HUES6 (cell line): ENCODE measurements around the gene ZNRF3.

Experiments used
- H3K27ac ChIP-seq: 2 replicates; pipeline ENCODE4 v1.7.0; 2013; ENCODE audit warnings: low read depth, mild to moderate bottlenecking, low read length, inconsistent platforms
- H3K27me3 ChIP-seq: 2 replicates; pipeline ENCODE4 v1.6.1; 2013; ENCODE audit warnings: low read length; ENCODE audit not compliant: control insufficient read depth, insufficient read depth
- H3K36me3 ChIP-seq: 2 replicates; pipeline ENCODE4 v1.6.1; 2013; ENCODE audit warnings: low read length; ENCODE audit not compliant: control insufficient read depth, insufficient read depth
- H3K4me1 ChIP-seq: 2 replicates; pipeline ENCODE4 v1.6.1; 2013; ENCODE audit warnings: low read length; ENCODE audit not compliant: control insufficient read depth, insufficient read depth
- H3K4me3 ChIP-seq: 2 replicates; pipeline ENCODE4 v1.5.1; 2013; ENCODE audit warnings: low read depth, low read length
- H3K9ac ChIP-seq: one replicate; pipeline ENCODE4 v1.6.1; 2013; ENCODE audit warnings: mild to moderate bottlenecking, low read length
- H3K9me3 ChIP-seq: 2 replicates; pipeline ENCODE4 v1.6.1; 2013; ENCODE audit warnings: low read depth, low read length; ENCODE audit not compliant: control insufficient read depth, insufficient read depth

Gene ZNRF3

GRCh38 chr22:29072193-29072978, 189.0 kb downstream of the ZNRF3 start:
- H3K9ac ChIP-seq = no peak overlapping the region
- peaks cover 48% of the 10 kb centered on the region for H3K27me3 ChIP-seq
- no peaks in the 10 kb centered on the region for H3K9me3 ChIP-seq
- H3K4me1 ChIP-seq = peaks cover 12% of the 10 kb centered on the region
- peak overlapping the region; percentile 54 for H3K4me3 ChIP-seq
- H3K36me3 ChIP-seq = no peaks in the 10 kb centered on the region
- H3K27ac ChIP-seq = no peak overlapping the region

GRCh38 chr22:29072979-29073617, 189.7 kb downstream of the ZNRF3 start, which contains the start of gene KREMEN1:
Gene KREMEN1 (plus strand): TSS chr22:29073035. CDS start chr22:29073131, 96 bp downstream.
- Histone ChIP-seq H3K4me1 (peaks cover 12% of the 10 kb centered on the region), H3K27me3 (peaks cover 48% of the 10 kb centered on the region), H3K9ac (peak within 1 kb of the TSS; percentile 48), H3K4me3 (peak within 1 kb of the TSS; percentile 70), H3K27ac (no peak within 1 kb of the TSS), H3K9me3 (no peaks in the 10 kb centered on the region), H3K36me3 (no peaks in the 10 kb centered on the region)

DNA sequence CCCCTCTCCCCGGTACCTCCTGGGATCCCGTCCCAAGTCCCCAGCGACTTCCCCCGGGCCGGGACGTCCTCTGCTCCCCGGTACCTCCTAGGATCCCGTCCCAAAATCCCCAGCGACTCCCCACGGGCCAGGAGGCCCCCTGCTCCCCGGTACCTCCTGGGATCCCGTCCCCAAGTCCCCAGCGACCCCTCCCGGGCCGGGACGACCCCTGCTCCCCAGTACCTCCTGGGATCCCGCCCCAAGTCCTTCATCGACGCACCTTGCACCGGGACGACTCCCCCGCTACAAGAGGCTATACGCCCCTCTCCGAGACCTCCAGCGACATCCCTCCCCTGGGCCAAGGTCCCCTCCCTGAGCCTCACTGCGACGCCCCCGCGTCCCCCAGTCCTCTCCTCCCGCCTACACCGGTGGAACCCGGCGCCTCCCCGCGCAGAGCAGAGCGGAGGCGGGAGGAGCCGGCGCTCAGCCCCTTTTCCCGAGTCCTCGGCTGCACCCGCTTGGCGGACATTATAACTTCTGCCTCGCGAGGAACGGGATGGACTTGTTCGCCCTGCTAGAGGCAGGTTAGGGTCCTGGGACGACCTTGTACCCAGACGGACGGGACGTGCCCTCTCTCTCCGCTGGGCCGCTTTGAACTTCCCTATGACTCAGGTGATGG, 190.4 kb downstream of the ZNRF3 start:
- Histone ChIP-seq H3K4me3 (peak overlapping the region; percentile 70), H3K9ac (peak overlapping the region; percentile 31), H3K27ac (no peak overlapping the region), H3K36me3 (no peaks in the 10 kb centered on the region), H3K27me3 (peaks cover 48% of the 10 kb centered on the region), H3K9me3 (no peaks in the 10 kb centered on the region), H3K4me1 (peaks cover 12% of the 10 kb centered on the region)

DNA sequence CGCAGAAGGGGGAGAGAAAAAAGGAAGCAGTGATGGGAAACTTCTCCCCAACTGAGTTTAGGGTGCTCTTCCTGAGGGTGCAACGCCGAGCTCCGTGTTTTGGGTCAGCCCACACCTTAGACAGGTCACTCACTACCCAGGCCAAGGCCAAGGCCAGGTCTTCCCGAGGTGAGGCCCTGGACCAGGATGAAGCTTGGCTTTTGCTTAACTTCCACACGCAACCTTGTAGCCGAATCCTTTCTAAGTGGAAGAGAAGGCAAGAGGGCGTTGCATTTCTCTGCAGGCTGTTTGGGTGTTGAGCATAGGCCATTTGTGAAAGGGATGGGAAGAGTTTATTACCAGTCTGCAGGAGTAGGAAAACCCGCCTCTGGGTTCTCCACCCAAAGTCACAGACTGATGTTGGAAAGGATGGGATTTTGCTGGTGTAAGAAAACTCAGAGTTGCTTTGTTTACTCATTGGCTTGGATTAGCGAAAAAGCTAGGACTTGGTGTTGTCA, 191.0 kb downstream of the ZNRF3 start:
- H3K27ac ChIP-seq = no peak overlapping the region
- H3K4me1 ChIP-seq = peaks cover 12% of the 10 kb centered on the region
- no peak overlapping the region for H3K9ac ChIP-seq
- no peaks in the 10 kb centered on the region for H3K36me3 ChIP-seq
- H3K4me3 ChIP-seq = peak overlapping the region; percentile 70
- H3K27me3 ChIP-seq = peaks cover 48% of the 10 kb centered on the region
- H3K9me3 ChIP-seq = no peaks in the 10 kb centered on the region

DNA sequence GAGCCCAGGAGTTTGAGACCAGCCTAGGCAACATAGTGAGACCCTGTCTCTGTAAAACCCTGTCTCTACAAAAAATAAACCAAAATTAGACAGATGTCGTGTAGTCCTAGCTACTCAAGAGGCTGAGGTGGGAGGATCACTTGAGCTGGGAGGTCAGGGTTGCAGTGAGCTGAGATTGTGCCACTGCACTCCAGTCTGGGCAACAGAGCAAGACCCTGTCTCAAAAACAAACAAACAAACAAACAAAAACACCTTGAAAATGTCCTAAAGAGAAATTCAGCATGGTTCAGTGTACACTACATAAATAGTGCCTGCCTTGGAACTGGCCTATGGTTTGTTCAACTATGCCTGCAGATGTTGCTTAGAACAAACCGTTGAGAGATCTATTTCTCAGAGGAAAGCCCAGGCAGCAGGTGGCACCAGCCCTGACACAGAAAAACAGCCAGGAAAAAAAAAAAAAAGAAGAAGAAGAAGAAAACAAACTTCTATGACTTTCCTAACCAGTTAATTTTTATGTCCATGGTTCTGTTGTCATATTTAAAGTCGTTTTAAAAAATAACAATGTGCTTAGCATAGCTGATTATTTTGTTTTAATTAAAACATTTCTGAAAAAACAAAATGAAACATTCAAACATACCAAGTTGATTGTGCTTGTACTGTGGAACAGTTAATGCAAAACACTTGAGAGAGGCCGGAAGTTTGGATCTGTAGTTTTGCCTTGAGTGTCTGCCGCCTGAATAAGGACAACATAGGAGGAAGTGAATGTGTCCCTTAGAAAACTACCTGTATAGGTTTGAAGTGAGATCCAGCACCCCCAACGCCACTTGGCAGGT, 194.9 kb downstream of the ZNRF3 start:
- H3K4me3 ChIP-seq = no peak overlapping the region
- peaks cover 23% of the 10 kb centered on the region for H3K27me3 ChIP-seq
- no peak overlapping the region for H3K9ac ChIP-seq
- no peaks in the 10 kb centered on the region for H3K9me3 ChIP-seq
- no peak overlapping the region for H3K27ac ChIP-seq
- H3K36me3 ChIP-seq = no peaks in the 10 kb centered on the region
- H3K4me1 ChIP-seq = peaks cover 19% of the 10 kb centered on the region

DNA sequence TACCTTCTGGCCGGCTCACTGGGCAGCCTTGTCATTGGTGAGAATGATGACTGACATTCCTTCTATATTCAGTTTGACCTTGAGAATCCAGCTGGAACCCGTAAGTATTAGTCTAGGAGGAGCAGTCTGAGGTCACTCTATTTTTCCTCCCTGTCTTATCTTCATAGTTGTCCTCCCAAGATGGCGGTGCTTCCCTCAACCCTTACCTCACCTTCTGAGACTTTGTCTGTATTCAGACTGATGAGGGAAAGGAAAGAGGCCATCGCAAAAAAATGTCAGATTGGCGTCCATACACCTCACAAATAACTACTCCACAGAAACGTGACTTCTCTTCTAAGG, 195.5 kb downstream of the ZNRF3 start:
- peaks cover 25% of the 10 kb centered on the region for H3K4me1 ChIP-seq
- H3K9ac ChIP-seq = no peak overlapping the region
- no peak overlapping the region for H3K27ac ChIP-seq
- no peak overlapping the region for H3K4me3 ChIP-seq
- H3K9me3 ChIP-seq = no peaks in the 10 kb centered on the region
- H3K27me3 ChIP-seq = peaks cover 17% of the 10 kb centered on the region
- H3K36me3 ChIP-seq = no peaks in the 10 kb centered on the region

- Histone ChIP-seq H3K9ac (no peak overlapping the region), H3K27ac (no peak overlapping the region), H3K9me3 (no peaks in the 10 kb centered on the region), H3K36me3 (no peaks in the 10 kb centered on the region), H3K27me3 (peaks cover 12% of the 10 kb centered on the region), H3K4me3 (no peak overlapping the region), H3K4me1 (peaks cover 26% of the 10 kb centered on the region)
These were observed 196.0 kb downstream of the ZNRF3 start for GRCh38 chr22:29079218-29079901.

GRCh38 chr22:29080106-29080975, 197.0 kb downstream of the ZNRF3 start:
- Histone ChIP-seq H3K4me3 (no peak overlapping the region), H3K27ac (no peak overlapping the region), H3K4me1 (peaks cover 27% of the 10 kb centered on the region)

GRCh38 chr22:29081517-29082236, 198.3 kb downstream of the ZNRF3 start:
- Histone ChIP-seq H3K9ac (no peak overlapping the region), H3K4me1 (peaks cover 27% of the 10 kb centered on the region), H3K27ac (no peak overlapping the region), H3K36me3 (no peaks in the 10 kb centered on the region), H3K4me3 (no peak overlapping the region), H3K9me3 (no peaks in the 10 kb centered on the region), H3K27me3 (no peaks in the 10 kb centered on the region)

More at GRCh38 chr22:29080106-29080975, 197.0 kb downstream of the ZNRF3 start:
- H3K9me3 ChIP-seq = no peaks in the 10 kb centered on the region
- H3K27me3 ChIP-seq = peaks cover 2% of the 10 kb centered on the region; the same call in 1 of the 2 replicates
- no peaks in the 10 kb centered on the region for H3K36me3 ChIP-seq
- H3K9ac ChIP-seq = no peak overlapping the region
